HUES6 (cell line): ENCODE measurements around the gene NLRC4.
"Not testable (repeated sequence)": the region's sequence is repeated elsewhere in the genome, so short reads cannot be mapped to it uniquely, and the experiment has no call there.

Experiments
- H3K27ac ChIP-seq: 2 replicates; pipeline ENCODE4 v1.7.0; 2013; ENCODE audit warnings: low read depth, mild to moderate bottlenecking, low read length, inconsistent platforms
- H3K27me3 ChIP-seq: 2 replicates; pipeline ENCODE4 v1.6.1; 2013; ENCODE audit warnings: low read length; ENCODE audit not compliant: control insufficient read depth, insufficient read depth
- H3K36me3 ChIP-seq: 2 replicates; pipeline ENCODE4 v1.6.1; 2013; ENCODE audit warnings: low read length; ENCODE audit not compliant: control insufficient read depth, insufficient read depth
- H3K4me1 ChIP-seq: 2 replicates; pipeline ENCODE4 v1.6.1; 2013; ENCODE audit warnings: low read length; ENCODE audit not compliant: control insufficient read depth, insufficient read depth
- H3K4me3 ChIP-seq: 2 replicates; pipeline ENCODE4 v1.5.1; 2013; ENCODE audit warnings: low read depth, low read length
- H3K9ac ChIP-seq: one replicate; pipeline ENCODE4 v1.6.1; 2013; ENCODE audit warnings: mild to moderate bottlenecking, low read length
- H3K9me3 ChIP-seq: 2 replicates; pipeline ENCODE4 v1.6.1; 2013; ENCODE audit warnings: low read depth, low read length; ENCODE audit not compliant: control insufficient read depth, insufficient read depth

Gene NLRC4

GRCh38 chr2:32277363-32277673 is 12.6 kb upstream of the NLRC4 start:
- H3K4me3 ChIP-seq: peak overlapping the region; percentile 77
- H3K27me3 ChIP-seq: no peaks in the 10 kb centered on the region; the same call in 1 of the 2 replicates
- peak overlapping the region; percentile 56 for H3K9ac ChIP-seq
- H3K27ac ChIP-seq: peak overlapping the region; percentile 45; the same call in 1 of the 2 replicates
- no peaks in the 10 kb centered on the region for H3K9me3 ChIP-seq
- peaks cover under 1% of the 10 kb centered on the region; the same call in 1 of the 2 replicates for H3K36me3 ChIP-seq
- peaks cover 5% of the 10 kb centered on the region for H3K4me1 ChIP-seq

- not testable (repeated sequence) for H3K27me3 ChIP-seq, H3K27ac ChIP-seq, H3K4me1 ChIP-seq, H3K9ac ChIP-seq, H3K4me3 ChIP-seq, H3K9me3 ChIP-seq, H3K36me3 ChIP-seq
Measured at GRCh38 chr2:32275790-32276189, 11.1 kb upstream of the NLRC4 start.

- H3K4me1 ChIP-seq: peaks cover 5% of the 10 kb centered on the region
- no peak overlapping the region for H3K4me3 ChIP-seq
- H3K27me3 ChIP-seq: no peaks in the 10 kb centered on the region; the same call in 1 of the 2 replicates
Measured at GRCh38 chr2:32274289-32274688, 9.6 kb upstream of the NLRC4 start.

GRCh38 chr2:32272279-32272678 is 7.6 kb upstream of the NLRC4 start:
- H3K27ac ChIP-seq: no peak overlapping the region
- H3K27me3 ChIP-seq: no peaks in the 10 kb centered on the region; the same call in 1 of the 2 replicates
- no peaks in the 10 kb centered on the region for H3K9me3 ChIP-seq
- peaks cover 3% of the 10 kb centered on the region for H3K4me1 ChIP-seq
- H3K9ac ChIP-seq: no peak overlapping the region
- H3K36me3 ChIP-seq: no peaks in the 10 kb centered on the region
- H3K4me3 ChIP-seq: no peak overlapping the region

More at GRCh38 chr2:32274289-32274688, 9.6 kb upstream of the NLRC4 start:
- Histone ChIP-seq H3K27ac (no peak overlapping the region), H3K9me3 (no peaks in the 10 kb centered on the region), H3K36me3 (no peaks in the 10 kb centered on the region), H3K9ac (no peak overlapping the region)

GRCh38 chr2:32271063-32271462 is 6.4 kb upstream of the NLRC4 start:
- H3K27me3 ChIP-seq: no peaks in the 10 kb centered on the region; the same call in 1 of the 2 replicates
- H3K27ac ChIP-seq: no peak overlapping the region
- no peak overlapping the region for H3K9ac ChIP-seq
- H3K4me3 ChIP-seq: no peak overlapping the region
- H3K36me3 ChIP-seq: no peaks in the 10 kb centered on the region
- no peaks in the 10 kb centered on the region for H3K4me1 ChIP-seq
- no peaks in the 10 kb centered on the region for H3K9me3 ChIP-seq

GRCh38 chr2:32262105-32262504 is 2.6 kb downstream of the NLRC4 start:
- H3K36me3 ChIP-seq: no peaks in the 10 kb centered on the region
- no peaks in the 10 kb centered on the region for H3K9me3 ChIP-seq
- H3K27ac ChIP-seq: no peak overlapping the region
- no peaks in the 10 kb centered on the region for H3K27me3 ChIP-seq
- no peaks in the 10 kb centered on the region for H3K4me1 ChIP-seq
- H3K4me3 ChIP-seq: no peak overlapping the region
- H3K9ac ChIP-seq: no peak overlapping the region

- Histone ChIP-seq H3K4me3 (no peak overlapping the region), H3K27me3 (no peaks in the 10 kb centered on the region), H3K27ac (no peak overlapping the region), H3K36me3 (no peaks in the 10 kb centered on the region), H3K4me1 (no peaks in the 10 kb centered on the region), H3K9me3 (no peaks in the 10 kb centered on the region), H3K9ac (no peak overlapping the region)
Measured at GRCh38 chr2:32260376-32260775, 4.3 kb downstream of the NLRC4 start.

GRCh38 chr2:32258242-32258641 is 6.4 kb downstream of the NLRC4 start:
- H3K27me3 ChIP-seq: no peaks in the 10 kb centered on the region
- no peak overlapping the region for H3K9ac ChIP-seq
- H3K4me3 ChIP-seq: no peak overlapping the region
- no peaks in the 10 kb centered on the region for H3K36me3 ChIP-seq
- H3K27ac ChIP-seq: no peak overlapping the region
- H3K9me3 ChIP-seq: no peaks in the 10 kb centered on the region
- H3K4me1 ChIP-seq: no peaks in the 10 kb centered on the region

- no peaks in the 10 kb centered on the region for H3K27me3 ChIP-seq
- no peaks in the 10 kb centered on the region for H3K36me3 ChIP-seq
- H3K9me3 ChIP-seq: no peaks in the 10 kb centered on the region
- H3K27ac ChIP-seq: no peak overlapping the region
- H3K4me1 ChIP-seq: no peaks in the 10 kb centered on the region
- H3K4me3 ChIP-seq: no peak overlapping the region
- no peak overlapping the region for H3K9ac ChIP-seq
Measured at GRCh38 chr2:32250290-32250689, 14.4 kb downstream of the NLRC4 start.

- Histone ChIP-seq H3K9ac (no peak overlapping the region), H3K27me3 (no peaks in the 10 kb centered on the region), H3K27ac (no peak overlapping the region), H3K36me3 (no peaks in the 10 kb centered on the region), H3K9me3 (no peaks in the 10 kb centered on the region), H3K4me3 (no peak overlapping the region), H3K4me1 (no peaks in the 10 kb centered on the region)
Measured at GRCh38 chr2:32249731-32250236, 14.9 kb downstream of the NLRC4 start.

- Histone ChIP-seq H3K4me1 (no peaks in the 10 kb centered on the region), H3K36me3 (no peaks in the 10 kb centered on the region), H3K9ac (no peak overlapping the region), H3K27me3 (no peaks in the 10 kb centered on the region), H3K27ac (no peak overlapping the region), H3K9me3 (no peaks in the 10 kb centered on the region), H3K4me3 (no peak overlapping the region)
Measured at GRCh38 chr2:32248299-32248698, 16.4 kb downstream of the NLRC4 start.

GRCh38 chr2:32246911-32247310 is 17.8 kb downstream of the NLRC4 start:
- no peaks in the 10 kb centered on the region for H3K36me3 ChIP-seq
- no peak overlapping the region for H3K9ac ChIP-seq
- H3K27ac ChIP-seq: no peak overlapping the region
- H3K9me3 ChIP-seq: no peaks in the 10 kb centered on the region
- H3K4me1 ChIP-seq: no peaks in the 10 kb centered on the region
- no peaks in the 10 kb centered on the region for H3K27me3 ChIP-seq
- no peak overlapping the region for H3K4me3 ChIP-seq
